EL (cell line): Measurements from ENCODE around the gene HTR7.

Experiments used
- DNase-seq: peaks from one replicate; pipeline ENCODE4 v3.0.0-alpha.2; 2016

HTR7 gene

GRCh38 chr10:90800232-90800796, 57.5 kb downstream of the HTR7 start:
- DNase-seq = no peak

GRCh38 chr10:90799172-90799571, 58.7 kb downstream of the HTR7 start:
- DNase-seq = no peak

- DNase-seq = no peak
These were observed 59.4 kb downstream of the HTR7 start for GRCh38 chr10:90798482-90798881.

- no peak for DNase-seq
These were observed 67.4 kb downstream of the HTR7 start for GRCh38 chr10:90790422-90790821.

GRCh38 chr10:90788968-90789367, 68.9 kb downstream of the HTR7 start:
- no peak for DNase-seq

- no peak for DNase-seq
These were observed 69.7 kb downstream of the HTR7 start for GRCh38 chr10:90788199-90788491.

GRCh38 chr10:90787393-90788198, 70.2 kb downstream of the HTR7 start:
- peak; percentile 25 for DNase-seq

- DNase-seq = no peak
These were observed 72.1 kb downstream of the HTR7 start for GRCh38 chr10:90785782-90786181.

GRCh38 chr10:90784771-90785170, 73.1 kb downstream of the HTR7 start:
- no peak for DNase-seq

- DNase-seq = no peak
These were observed 77.4 kb downstream of the HTR7 start for GRCh38 chr10:90780488-90780887.

- peak; percentile 23 for DNase-seq
These were observed 78.3 kb downstream of the HTR7 start for GRCh38 chr10:90779548-90779947.

GRCh38 chr10:90777621-90778020, 80.2 kb downstream of the HTR7 start:
- no peak for DNase-seq

GRCh38 chr10:90775351-90776028, 82.3 kb downstream of the HTR7 start:
- peak; percentile 34 for DNase-seq

GRCh38 chr10:90769946-90770841, 87.6 kb downstream of the HTR7 start:
- no peak for DNase-seq

GRCh38 chr10:90751107-90751997, 106.5 kb downstream of the HTR7 start:
- peak; percentile 44 for DNase-seq

GRCh38 chr10:90746829-90747228, 111.0 kb downstream of the HTR7 start:
- no peak for DNase-seq

GRCh38 chr10:90745565-90745964, 112.3 kb downstream of the HTR7 start:
- no peak for DNase-seq

- DNase-seq = no peak
These were observed 114.5 kb downstream of the HTR7 start for GRCh38 chr10:90743291-90743690.

GRCh38 chr10:90741926-90742565, 115.8 kb downstream of the HTR7 start:
- peak; percentile 60 for DNase-seq

GRCh38 chr10:90740265-90740664, 117.6 kb downstream of the HTR7 start:
- DNase-seq = no peak

GRCh38 chr10:90738885-90739284, 119.0 kb downstream of the HTR7 start:
- DNase-seq = no peak

GRCh38 chr10:90734415-90734814, 123.4 kb downstream of the HTR7 start:
- DNase-seq = no peak
